ENCODE results near the gene MRC1.

DNA sequence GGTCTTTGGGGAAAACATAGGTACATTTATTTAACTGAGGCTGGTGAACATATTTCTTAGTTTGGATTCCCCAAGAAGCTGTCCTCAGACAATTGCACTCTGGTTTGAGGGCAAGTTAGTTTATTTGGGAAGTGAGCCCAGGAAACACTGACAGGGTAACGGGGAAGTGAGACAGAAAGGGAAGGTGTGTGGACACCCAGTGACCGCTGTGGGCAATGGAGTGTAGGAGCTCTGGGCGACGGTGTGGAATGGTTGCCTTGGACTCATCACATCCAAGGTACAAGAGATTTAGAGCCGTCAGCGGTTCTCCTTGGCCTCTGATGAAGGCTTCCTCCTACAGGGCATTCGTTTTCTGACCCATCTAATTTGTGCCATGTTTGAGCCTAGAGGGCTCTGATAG lies 7.1 kb downstream of the MRC1 start:
- TF ChIP-seq, protein P1, sequence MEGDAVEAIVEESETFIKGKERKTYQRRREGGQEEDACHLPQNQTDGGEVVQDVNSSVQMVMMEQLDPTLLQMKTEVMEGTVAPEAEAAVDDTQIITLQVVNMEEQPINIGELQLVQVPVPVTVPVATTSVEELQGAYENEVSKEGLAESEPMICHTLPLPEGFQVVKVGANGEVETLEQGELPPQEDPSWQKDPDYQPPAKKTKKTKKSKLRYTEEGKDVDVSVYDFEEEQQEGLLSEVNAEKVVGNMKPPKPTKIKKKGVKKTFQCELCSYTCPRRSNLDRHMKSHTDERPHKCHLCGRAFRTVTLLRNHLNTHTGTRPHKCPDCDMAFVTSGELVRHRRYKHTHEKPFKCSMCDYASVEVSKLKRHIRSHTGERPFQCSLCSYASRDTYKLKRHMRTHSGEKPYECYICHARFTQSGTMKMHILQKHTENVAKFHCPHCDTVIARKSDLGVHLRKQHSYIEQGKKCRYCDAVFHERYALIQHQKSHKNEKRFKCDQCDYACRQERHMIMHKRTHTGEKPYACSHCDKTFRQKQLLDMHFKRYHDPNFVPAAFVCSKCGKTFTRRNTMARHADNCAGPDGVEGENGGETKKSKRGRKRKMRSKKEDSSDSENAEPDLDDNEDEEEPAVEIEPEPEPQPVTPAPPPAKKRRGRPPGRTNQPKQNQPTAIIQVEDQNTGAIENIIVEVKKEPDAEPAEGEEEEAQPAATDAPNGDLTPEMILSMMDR (IDR thresholded peaks at IDR 0.05; ENCODE audit: borderline replicate concordance, extremely low read depth, low read length, poor library complexity, severe bottlenecking) = no peak
- TF ChIP-seq EZH2 (IDR thresholded peaks at IDR 0.05; ENCODE audit: borderline replicate concordance, low read depth, low read length, severe bottlenecking) = no peak
